IMR-90 (cell line): ENCODE measurements around the gene AGAP6. TPM values are rescaled to one million over a fixed set of nuclear protein-coding genes. Genes with fewer than 3 reads are reported as not detected.
"Not testable (repeated sequence)": the region's sequence is repeated elsewhere in the genome, so short reads cannot be mapped to it uniquely, and the experiment has no call there.

ENCODE experiments used
- ATAC-seq: fragments of 200-7000 bp; cut with Tn5 transposase; 2 replicates; pipeline ENCODE4 v1.9.1; 2020; ENCODE audit warnings: low read depth, mild to moderate bottlenecking, moderate library complexity
- BruUV-seq: library from RNA; stranded (reverse); fragments of 400-500 nt; replicated peaks from 2 replicates; lab custom pipeline; 2021; lab: Mats Ljungman, UMichigan
- CTCF ChIA-PET: fragments of 300-600 bp; formaldehyde crosslinking; extraction: SDS; loops from one replicate; lab custom pipeline; 2021; ENCODE audit warnings: antibody characterized with exemption; lab: Yijun Ruan, JAX
- POLR2A ChIA-PET: fragments of 300-600 bp; sonication (Branson Sonifier 250); formaldehyde crosslinking; loops from one replicate; lab custom pipeline; 2022; ENCODE audit warnings: antibody characterized with exemption; ENCODE audit not compliant: unreplicated experiment; lab: Charles Lee
- DNase-seq: peaks from one replicate; pipeline ENCODE4 v3.0.0; 2013
- H2AFZ ChIP-seq: replicated peaks from 2 replicates; pipeline ENCODE3; 2013; ENCODE audit warnings: low read length, mild to moderate bottlenecking; ENCODE audit not compliant: poor library complexity
- H2AK5ac ChIP-seq: 2 replicates; pipeline ENCODE4 v1.6.1; 2013; ENCODE audit warnings: low read depth, low read length, inconsistent platforms
- H2AK9ac ChIP-seq: replicated peaks from 2 replicates; pipeline ENCODE3; 2013; ENCODE audit warnings: mild to moderate bottlenecking, low read depth, low read length, moderate library complexity; ENCODE audit not compliant: poor library complexity
- H2BK120ac ChIP-seq: 2 replicates; pipeline ENCODE4 v1.6.1; 2013; ENCODE audit warnings: low read depth, low read length, inconsistent platforms
- H2BK15ac ChIP-seq: 3 replicates; pipeline ENCODE4 v1.6.1; 2013; ENCODE audit warnings: low read depth, low read length, inconsistent platforms
- H2BK20ac ChIP-seq: 2 replicates; pipeline ENCODE4 v1.6.1; 2013; ENCODE audit warnings: low read depth, mild to moderate bottlenecking, inconsistent platforms, low read length, moderate library complexity
- H2BK5ac ChIP-seq: 2 replicates; pipeline ENCODE4 v1.6.1; 2013; ENCODE audit warnings: mild to moderate bottlenecking, low read depth, low read length, inconsistent platforms; ENCODE audit not compliant: poor library complexity, severe bottlenecking
- H3K14ac ChIP-seq: replicated peaks from 2 replicates; pipeline ENCODE4 v1.6.1; 2013; ENCODE audit warnings: low read depth, low read length, inconsistent platforms
- H3K18ac ChIP-seq: 2 replicates; pipeline ENCODE4 v1.6.1; 2013; ENCODE audit warnings: low read depth, low read length, control low read depth
- H3K23ac ChIP-seq: 2 replicates; pipeline ENCODE4 v1.6.1; 2013; ENCODE audit warnings: low read depth, low read length, inconsistent platforms
- H3K27ac ChIP-seq: 2 replicates; pipeline ENCODE4 v1.5.1; 2013; ENCODE audit warnings: mild to moderate bottlenecking, control low read depth, low read length; ENCODE audit not compliant: insufficient read depth
- H3K27me3 ChIP-seq: 2 replicates; pipeline ENCODE4 v1.6.1; 2013; ENCODE audit warnings: low read length; ENCODE audit not compliant: control insufficient read depth, insufficient read depth
- H3K36me3 ChIP-seq: 2 replicates; pipeline ENCODE4 v1.6.1; 2013; ENCODE audit warnings: low read length, mixed read lengths; ENCODE audit not compliant: control insufficient read depth, insufficient read depth
- H3K4ac ChIP-seq: 2 replicates; pipeline ENCODE4 v1.6.1; 2013; ENCODE audit warnings: low read depth, low read length, inconsistent platforms
- H3K4me1 ChIP-seq: 2 replicates; pipeline ENCODE4 v1.6.1; 2013; ENCODE audit warnings: low read length, mixed read lengths; ENCODE audit not compliant: control insufficient read depth, insufficient read depth
- H3K4me2 ChIP-seq: 2 replicates; pipeline ENCODE4 v1.6.1; 2013; ENCODE audit warnings: low read depth, mild to moderate bottlenecking, control low read depth, low read length, moderate library complexity
- H3K4me3 ChIP-seq: 2 replicates; pipeline ENCODE4 v1.5.1; 2013; ENCODE audit warnings: low read depth, mild to moderate bottlenecking, control low read depth, low read length, moderate library complexity; ENCODE audit not compliant: insufficient read depth
- H3K56ac ChIP-seq: 2 replicates; pipeline ENCODE4 v1.6.1; 2013; ENCODE audit warnings: low read length, inconsistent platforms; ENCODE audit not compliant: insufficient read depth; ENCODE audit errors: extremely low read depth
- H3K79me1 ChIP-seq, 2 experiments: 2 replicates each; pipeline ENCODE4 v1.6.1; 2013; ENCODE audit warnings: low read length in 2 of 2, inconsistent platforms in 1 of 2, low read depth in 1 of 2
- H3K9ac ChIP-seq: 2 replicates; pipeline ENCODE4 v1.6.1; 2013; ENCODE audit warnings: low read depth, low read length, control low read depth
- H3K9me1 ChIP-seq: 2 replicates; pipeline ENCODE4 v1.6.1; 2013; ENCODE audit warnings: low read length, inconsistent platforms; ENCODE audit not compliant: insufficient read depth
- H3K9me3 ChIP-seq: 2 replicates; pipeline ENCODE4 v1.6.1; 2013; ENCODE audit warnings: low read length; ENCODE audit not compliant: control insufficient read depth, insufficient read depth
- H4K20me1 ChIP-seq: 2 replicates; pipeline ENCODE4 v1.6.1; 2013; ENCODE audit warnings: low read length, inconsistent platforms; ENCODE audit not compliant: insufficient read depth
- H4K5ac ChIP-seq: 2 replicates; pipeline ENCODE4 v1.6.1; 2013; ENCODE audit warnings: mild to moderate bottlenecking, low read depth, low read length, control low read depth
- H4K8ac ChIP-seq, 2 experiments: 2 replicates each; pipeline ENCODE4 v1.6.1; 2013; ENCODE audit warnings: low read depth in 2 of 2, low read length in 2 of 2, control low read depth in 1 of 2, inconsistent platforms in 1 of 2
- H4K91ac ChIP-seq: 2 replicates; pipeline ENCODE4 v1.6.1; 2013; ENCODE audit warnings: low read depth, low read length, inconsistent platforms; ENCODE audit not compliant: insufficient read depth
- MXI1 ChIP-seq: IDR thresholded peaks from 2 replicates; pipeline ENCODE4 v1.6.1; 2012; ENCODE audit warnings: low read depth, mild to moderate bottlenecking, low read length, moderate library complexity, borderline replicate concordance
- POLR2A ChIP-seq: IDR thresholded peaks from 2 replicates; pipeline ENCODE4 v1.6.1; 2012; ENCODE audit warnings: mild to moderate bottlenecking, low read depth, low read length
- WGBS, 2 experiments: methylation state at CpG; one replicate each; pipeline versions ENCODE4 v1.1.5 to v1.1.7; 2013; ENCODE audit warnings: missing lambda C conversion rate in 2 of 2; ENCODE audit not compliant: insufficient read length in 1 of 2; ENCODE audit errors: extremely low coverage in 2 of 2; 5-methylcytosine and 5-hydroxymethylcytosine counted together
- dilution Hi-C: fragments of 300-500 bp; cut with HindIII; formaldehyde crosslinking; loops from one replicate; pipeline ENCODE4 v1.14.3; 2018; ENCODE audit warnings: low sequenced_read_pairs; ENCODE audit not compliant: unreplicated experiment
- in situ Hi-C: fragments of 300-500 bp; cut with MboI; formaldehyde crosslinking; loops from 3 replicates; pipeline ENCODE4 v1.14.3; 2019; ENCODE audit warnings: low sequenced_read_pairs, inconsistent platforms, mixed read lengths
- intact Hi-C: fragments of 100-400 bp; cut with micrococcal nuclease; formaldehyde crosslinking; loops from 2 replicates; pipeline ENCODE4 v1.10.0; 2022
- polyA plus RNA-seq, 3 experiments: library from polyadenylated mRNA; depleted of rRNA; stranded (reverse); fragments of >200 nt; gene quantifications; 2 replicates each; pipeline ENCODE4 v1.2.3, GENCODE V29; 2012; ENCODE audit warnings: low replicate concordance in 1 of 3
- total RNA-seq: library from RNA; depleted of rRNA; stranded (reverse); fragments of >200 nt; gene quantifications from 2 replicates; pipeline ENCODE4 v1.2.3, GENCODE V29; 2012

Gene AGAP6
- total and polyA plus RNA-seq, 2 of the 4 experiments (the other 2 are of a cell fraction), result 2.3 to 13.6 TPM

DNA sequence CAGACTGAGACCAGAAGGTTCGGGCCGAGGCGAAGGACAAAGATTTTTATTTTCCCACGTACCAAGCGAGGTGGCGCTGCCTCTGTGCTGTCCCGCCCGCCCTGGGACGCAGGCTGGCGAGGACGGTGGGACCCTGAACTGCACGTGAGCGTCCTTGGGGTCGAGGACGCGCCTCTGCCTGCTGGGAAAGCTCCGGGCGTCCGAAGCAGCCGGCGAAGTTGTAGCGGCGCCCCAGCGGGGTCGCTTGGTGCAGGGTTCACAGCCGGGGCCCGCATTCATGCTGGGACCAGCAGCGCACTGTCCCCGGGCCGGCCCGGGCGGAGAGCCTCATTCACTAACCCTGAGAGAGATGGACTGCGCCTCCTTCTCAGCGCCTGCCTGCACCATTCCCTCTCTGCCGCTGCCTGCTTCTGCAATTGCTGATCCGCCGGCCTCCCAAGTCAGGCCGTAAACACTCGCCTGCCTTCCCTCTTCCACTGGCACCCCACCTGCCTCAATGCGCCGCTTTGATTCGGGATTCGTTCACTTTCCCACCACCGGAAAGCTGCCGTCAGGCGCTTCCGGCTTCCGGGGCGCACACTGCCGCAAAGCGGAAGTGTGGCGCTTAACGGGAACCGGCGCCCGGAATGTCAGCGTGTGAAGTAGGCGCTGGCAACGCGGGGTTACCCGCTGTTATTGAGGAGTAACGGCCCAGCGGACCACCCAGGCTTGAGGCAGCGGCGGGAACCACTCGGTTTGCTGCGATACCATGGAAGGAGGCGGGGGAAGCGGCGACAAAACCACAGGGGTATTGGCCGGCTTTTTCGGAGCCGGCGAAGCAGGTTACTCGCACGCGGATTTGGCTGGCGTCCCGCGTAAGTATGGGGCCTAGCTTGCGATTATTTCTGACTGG is 46.5 kb upstream of the AGAP6 start, which contains the start of the genes PARG and TIMM23B:
TSS of gene PARG (minus strand) at position 581 of the 892 bp plus-strand sequence. CDS start at position 279, 302 bp downstream.
TSS of gene TIMM23B (plus strand) at position 607 of the 892 bp plus-strand sequence. CDS start at position 749, 142 bp downstream.
- H2BK15ac ChIP-seq, H4K91ac ChIP-seq, H3K9me1 ChIP-seq, H3K9me3 ChIP-seq, H3K79me1 ChIP-seq, BruUV-seq, H2BK120ac ChIP-seq, H3K18ac ChIP-seq, H4K20me1 ChIP-seq, H3K36me3 ChIP-seq, dilution Hi-C loops, CTCF ChIA-PET, H3K27me3 ChIP-seq, in situ Hi-C loops, POLR2A ChIA-PET, H2BK20ac ChIP-seq, H3K4me1 ChIP-seq: not testable (repeated sequence)
- Histone ChIP-seq H3K14ac (peak within 1 kb of the TSS; percentile 83), H3K27ac (peak within 1 kb of the TSS; percentile 86), H3K9ac (peak within 1 kb of the TSS; percentile 90), H2AK9ac (peak within 1 kb of the TSS; percentile 15), H3K56ac (peak within 1 kb of the TSS; percentile 66; the same call in 1 of the 2 replicates), H4K5ac (peak within 1 kb of the TSS; percentile 89), H4K8ac (peak within 1 kb of the TSS; percentile 74 to 94), H2AFZ (peak within 1 kb of the TSS; percentile 84), H2AK5ac (0 out of 2 replicates have a peak within 1 kb of the TSS, but pooled peaks have one; percentile 50), H3K4ac (peak within 1 kb of the TSS; percentile 81), H3K23ac (peak within 1 kb of the TSS; percentile 56; the same call in 1 of the 2 replicates), H3K4me2 (peak within 1 kb of the TSS; percentile 95), H2BK5ac (peak within 1 kb of the TSS; percentile 76), H3K4me3 (peak within 1 kb of the TSS; percentile 94)
- TF ChIP-seq MXI1, result peak; percentile 70; the same call in 1 of the 2 replicates
- peak; percentile 47; the same call in 1 of the 2 replicates for TF ChIP-seq POLR2A
- DNase-seq (peak; percentile 79), ATAC-seq (peak; percentile 92)
- WGBS, 2 experiments, result 0% methylated on average over 14 of the region's 81 CpGs; no CpG with 5 or more reads in 1 of the 2 experiments
- intact Hi-C loops, result loop anchor here (10.0 kb wide), 1 partner anchor 347 kb away; no protein-coding TSS in a partner anchor

DNA sequence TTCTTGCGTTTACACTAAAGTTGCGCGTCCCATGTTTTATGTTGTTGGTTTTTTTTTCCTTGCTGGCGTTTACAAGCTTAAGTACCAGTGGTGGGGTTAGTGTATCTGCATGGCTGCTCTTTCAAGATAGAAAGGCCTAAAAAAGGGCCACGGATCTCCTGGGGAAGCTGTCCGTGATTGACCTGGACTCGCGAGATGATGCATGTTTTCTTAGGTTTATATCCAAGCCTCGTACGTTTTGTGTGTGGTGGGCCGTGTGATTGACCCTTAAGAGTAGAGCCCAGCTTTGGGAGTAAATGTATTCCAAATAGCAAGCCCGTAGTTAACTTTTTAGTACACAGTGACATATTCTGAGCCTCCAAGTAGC is 45.9 kb upstream of the AGAP6 start:
- ATAC-seq (peak; percentile 38), DNase-seq (peak; percentile 0)
- Histone ChIP-seq H3K27ac (peak overlapping the region; percentile 82), H3K14ac (peak overlapping the region; percentile 83), H2BK5ac (peak overlapping the region; percentile 28), H3K4ac (peak overlapping the region; percentile 72), H3K23ac (peak overlapping the region; percentile 56; the same call in 1 of the 2 replicates), H2AFZ (peak overlapping the region; percentile 78), H4K8ac (peak overlapping the region; percentile 74 to 92), H3K56ac (peak overlapping the region; percentile 66; the same call in 1 of the 2 replicates), H3K4me3 (peak overlapping the region; percentile 94), H3K9ac (peak overlapping the region; percentile 90), H3K4me2 (peak overlapping the region; percentile 94), H4K5ac (peak overlapping the region; percentile 72)
- WGBS, 2 experiments, result no CpG with 5 or more reads among the region's 12 CpGs
- H2BK15ac ChIP-seq, POLR2A ChIA-PET, H3K9me1 ChIP-seq, dilution Hi-C loops, H4K20me1 ChIP-seq, H3K27me3 ChIP-seq, H3K79me1 ChIP-seq, H2BK20ac ChIP-seq, H3K9me3 ChIP-seq, H3K36me3 ChIP-seq, CTCF ChIA-PET, H4K91ac ChIP-seq, H3K18ac ChIP-seq, H2BK120ac ChIP-seq, H2AK5ac ChIP-seq, H2AK9ac ChIP-seq, H3K4me1 ChIP-seq, in situ Hi-C loops: not testable (repeated sequence)
- TSS peak; percentile 73 for BruUV-seq
- intact Hi-C loops, result loop anchor here (10.0 kb wide), 1 partner anchor 348 kb away; no protein-coding TSS in a partner anchor
